ENCODE results near the gene BIK.
"Not testable (repeated sequence)": the region's sequence is repeated elsewhere in the genome, so short reads cannot be mapped to it uniquely, and the experiment has no call there.

The BIK gene

DNA sequence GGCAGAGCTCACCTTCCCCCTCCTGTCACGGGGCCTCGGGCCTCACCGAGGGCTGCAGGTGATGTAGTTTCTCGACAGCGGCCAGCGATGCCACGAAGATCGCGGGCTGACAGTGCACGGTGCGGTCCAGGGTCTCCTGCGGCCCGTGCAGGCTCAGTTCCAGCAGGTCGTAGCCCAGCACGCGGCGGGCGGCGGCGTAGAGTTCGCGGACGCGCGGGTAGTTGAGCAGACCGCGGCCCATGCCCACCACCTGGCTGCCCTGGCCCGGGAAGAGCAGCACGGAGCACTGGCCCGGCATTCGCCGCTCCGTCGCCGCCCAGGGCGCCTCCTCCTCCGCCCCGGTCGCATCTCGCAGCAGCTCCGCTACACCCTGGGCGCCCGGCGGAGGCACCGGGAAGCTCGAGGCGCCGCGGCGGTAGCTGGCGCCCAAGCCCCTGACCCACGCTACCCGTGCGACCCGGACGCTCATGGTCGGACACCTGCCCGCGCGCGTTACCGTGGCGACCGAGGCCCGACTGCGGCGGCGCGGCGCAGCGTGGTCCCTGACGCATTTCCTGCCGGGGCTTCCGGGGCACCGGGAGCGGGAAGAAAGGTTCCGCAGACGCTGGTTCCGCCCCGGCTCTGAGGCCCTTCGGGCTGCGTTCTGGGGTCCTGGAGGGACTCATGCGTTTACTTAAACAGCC, 32.5 kb downstream of the BIK start, which contains the start of gene MCAT:
TSS of gene MCAT (minus strand) at position 519 of the 683 bp plus-strand sequence. CDS start at position 469, 50 bp downstream.
- TF ChIP-seq, protein P1, sequence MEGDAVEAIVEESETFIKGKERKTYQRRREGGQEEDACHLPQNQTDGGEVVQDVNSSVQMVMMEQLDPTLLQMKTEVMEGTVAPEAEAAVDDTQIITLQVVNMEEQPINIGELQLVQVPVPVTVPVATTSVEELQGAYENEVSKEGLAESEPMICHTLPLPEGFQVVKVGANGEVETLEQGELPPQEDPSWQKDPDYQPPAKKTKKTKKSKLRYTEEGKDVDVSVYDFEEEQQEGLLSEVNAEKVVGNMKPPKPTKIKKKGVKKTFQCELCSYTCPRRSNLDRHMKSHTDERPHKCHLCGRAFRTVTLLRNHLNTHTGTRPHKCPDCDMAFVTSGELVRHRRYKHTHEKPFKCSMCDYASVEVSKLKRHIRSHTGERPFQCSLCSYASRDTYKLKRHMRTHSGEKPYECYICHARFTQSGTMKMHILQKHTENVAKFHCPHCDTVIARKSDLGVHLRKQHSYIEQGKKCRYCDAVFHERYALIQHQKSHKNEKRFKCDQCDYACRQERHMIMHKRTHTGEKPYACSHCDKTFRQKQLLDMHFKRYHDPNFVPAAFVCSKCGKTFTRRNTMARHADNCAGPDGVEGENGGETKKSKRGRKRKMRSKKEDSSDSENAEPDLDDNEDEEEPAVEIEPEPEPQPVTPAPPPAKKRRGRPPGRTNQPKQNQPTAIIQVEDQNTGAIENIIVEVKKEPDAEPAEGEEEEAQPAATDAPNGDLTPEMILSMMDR (IDR thresholded peaks at IDR 0.05; ENCODE audit: low read depth, low read length) = no peak
- H3K4me3 ChIP-seq (ENCODE audit: low read depth, low read length) = peak within 1 kb of the TSS; percentile 89

DNA sequence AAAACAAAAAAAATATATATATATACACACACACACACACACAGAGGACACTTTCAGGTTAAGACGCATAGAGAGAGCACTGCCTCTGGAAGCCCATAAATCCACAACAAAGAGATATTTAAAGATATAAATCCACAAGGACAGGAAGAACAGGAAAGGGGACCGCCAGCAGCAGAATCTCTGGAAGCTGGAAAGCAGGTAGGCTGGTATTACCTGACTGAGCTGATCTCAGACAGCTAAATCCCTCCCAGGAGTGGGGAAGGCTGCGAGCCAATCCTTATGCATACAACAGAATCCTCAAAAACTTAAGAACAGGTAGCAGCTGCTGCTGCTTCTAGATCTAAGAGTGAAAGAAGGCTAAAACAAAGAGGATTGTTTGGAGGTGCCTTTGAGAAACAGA, 34.4 kb downstream of the BIK start:
- no peak overlapping the region for H3K4me3 ChIP-seq (ENCODE audit: low read depth, low read length)
- TF ChIP-seq, protein P1 (IDR thresholded peaks at IDR 0.05; ENCODE audit: low read depth, low read length) = no peak

DNA sequence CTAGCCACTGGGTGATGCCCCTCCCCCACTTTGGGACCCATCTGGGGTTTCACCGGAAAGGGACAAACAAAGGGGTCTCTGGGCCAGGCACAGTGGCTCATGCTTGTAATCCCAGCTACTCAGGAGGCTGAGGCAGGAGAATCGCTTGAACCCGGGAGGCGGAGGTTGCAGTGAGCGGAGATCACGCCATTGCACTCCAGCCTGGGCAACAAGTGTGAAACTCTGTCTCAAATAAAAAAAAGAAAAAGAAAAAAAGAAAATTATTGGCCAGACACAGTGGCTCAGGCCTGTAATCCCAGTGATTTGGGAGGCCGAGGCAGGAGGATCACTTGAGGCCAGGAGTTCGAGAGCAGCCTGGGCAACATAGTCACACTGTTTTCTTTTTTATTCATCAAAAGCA, 34.8 kb downstream of the BIK start:
- not testable (repeated sequence) for H3K4me3 ChIP-seq (ENCODE audit: low read depth, low read length)

DNA sequence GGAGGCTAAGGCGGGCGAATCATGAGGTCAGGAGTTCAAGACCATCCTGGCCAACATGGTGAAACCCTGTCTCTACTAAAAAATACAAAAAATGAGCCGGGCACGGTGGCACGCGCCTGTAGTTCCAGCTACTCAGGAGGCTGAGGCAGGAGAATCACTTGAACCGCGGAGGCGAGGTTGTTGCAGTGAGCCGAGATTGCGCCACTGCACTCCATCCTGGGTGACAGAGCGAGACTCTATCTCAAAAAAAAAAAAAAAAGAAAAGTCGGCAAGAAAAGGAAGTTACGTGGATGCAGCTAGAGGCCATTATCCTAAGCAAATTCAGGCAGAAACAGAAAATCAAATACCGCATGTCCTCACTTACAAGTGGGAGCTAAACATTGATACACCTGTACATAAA, 35.8 kb downstream of the BIK start:
- H3K4me3 ChIP-seq (ENCODE audit: low read depth, low read length) = not testable (repeated sequence)

DNA sequence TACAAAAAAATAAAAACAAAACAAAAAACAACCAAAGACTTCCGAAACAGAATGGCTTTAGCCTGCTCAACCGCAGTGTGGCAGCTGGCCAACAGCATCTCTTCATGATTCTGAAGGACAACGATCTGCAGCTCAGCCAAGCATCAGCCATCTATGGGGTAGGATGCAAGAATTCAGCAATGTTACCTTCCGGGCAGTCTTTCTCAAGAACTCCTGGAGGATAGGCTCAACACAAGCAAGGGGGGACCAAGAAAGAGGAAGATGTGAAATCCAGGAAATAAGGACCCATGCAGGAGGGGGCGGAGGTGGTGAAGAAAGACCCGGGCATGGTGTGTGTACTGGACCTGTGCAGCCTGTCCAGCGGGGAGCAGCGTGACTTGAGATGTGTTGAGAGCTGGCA, 37.3 kb downstream of the BIK start:
- no peak overlapping the region for H3K4me3 ChIP-seq (ENCODE audit: low read depth, low read length)
- TF ChIP-seq, protein P1 (IDR thresholded peaks at IDR 0.05; ENCODE audit: low read depth, low read length) = no peak

DNA sequence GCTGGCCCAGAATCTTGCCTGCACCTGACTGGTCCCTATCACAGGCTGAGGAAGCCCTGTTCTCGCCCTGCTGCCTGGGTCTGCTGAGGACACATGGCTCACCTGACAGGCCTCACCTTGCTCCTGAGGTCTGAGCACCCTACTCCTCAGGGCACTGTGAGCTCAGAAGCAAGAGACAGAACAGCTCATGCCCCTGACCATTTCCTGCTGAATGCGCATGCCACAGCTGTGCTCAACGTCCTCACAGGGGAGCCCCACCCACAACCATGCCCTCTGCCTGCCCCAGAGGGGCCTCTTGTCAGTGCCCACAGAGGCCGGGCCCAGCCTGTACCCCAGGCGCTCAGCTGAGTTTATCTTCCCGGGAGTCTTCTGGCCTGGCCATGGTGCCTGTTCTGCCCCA, 38.0 kb downstream of the BIK start:
- no peak overlapping the region for H3K4me3 ChIP-seq (ENCODE audit: low read depth, low read length)
- TF ChIP-seq, protein P1 (IDR thresholded peaks at IDR 0.05; ENCODE audit: low read depth, low read length) = no peak

DNA sequence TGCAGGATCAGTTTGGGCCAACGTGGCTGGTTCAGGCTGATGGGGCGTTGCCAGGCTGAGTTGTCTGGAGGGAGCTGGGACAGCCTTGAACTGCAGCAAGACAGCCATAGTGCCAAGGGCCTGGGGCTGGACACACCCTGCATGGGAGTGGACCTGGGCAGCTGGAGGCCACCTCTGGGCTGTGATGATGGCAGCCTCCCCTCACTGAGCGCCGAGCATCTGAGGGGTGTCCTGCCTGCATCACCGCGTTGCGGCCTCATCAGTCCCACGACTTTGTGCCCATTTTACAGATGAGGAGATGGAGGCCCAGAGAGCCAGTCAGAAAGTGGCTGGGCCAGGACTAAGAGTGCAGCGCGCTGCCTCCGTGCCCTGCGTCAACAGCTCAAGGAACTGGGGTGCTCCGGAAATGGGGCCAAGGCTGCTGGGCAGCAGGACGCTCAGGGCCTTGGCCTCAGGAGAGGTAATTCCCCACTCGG, 40.2 kb downstream of the BIK start:
- TF ChIP-seq, protein P1 (IDR thresholded peaks at IDR 0.05; ENCODE audit: low read depth, low read length) = no peak
- H3K4me3 ChIP-seq (ENCODE audit: low read depth, low read length) = peak overlapping the region; percentile 76

DNA sequence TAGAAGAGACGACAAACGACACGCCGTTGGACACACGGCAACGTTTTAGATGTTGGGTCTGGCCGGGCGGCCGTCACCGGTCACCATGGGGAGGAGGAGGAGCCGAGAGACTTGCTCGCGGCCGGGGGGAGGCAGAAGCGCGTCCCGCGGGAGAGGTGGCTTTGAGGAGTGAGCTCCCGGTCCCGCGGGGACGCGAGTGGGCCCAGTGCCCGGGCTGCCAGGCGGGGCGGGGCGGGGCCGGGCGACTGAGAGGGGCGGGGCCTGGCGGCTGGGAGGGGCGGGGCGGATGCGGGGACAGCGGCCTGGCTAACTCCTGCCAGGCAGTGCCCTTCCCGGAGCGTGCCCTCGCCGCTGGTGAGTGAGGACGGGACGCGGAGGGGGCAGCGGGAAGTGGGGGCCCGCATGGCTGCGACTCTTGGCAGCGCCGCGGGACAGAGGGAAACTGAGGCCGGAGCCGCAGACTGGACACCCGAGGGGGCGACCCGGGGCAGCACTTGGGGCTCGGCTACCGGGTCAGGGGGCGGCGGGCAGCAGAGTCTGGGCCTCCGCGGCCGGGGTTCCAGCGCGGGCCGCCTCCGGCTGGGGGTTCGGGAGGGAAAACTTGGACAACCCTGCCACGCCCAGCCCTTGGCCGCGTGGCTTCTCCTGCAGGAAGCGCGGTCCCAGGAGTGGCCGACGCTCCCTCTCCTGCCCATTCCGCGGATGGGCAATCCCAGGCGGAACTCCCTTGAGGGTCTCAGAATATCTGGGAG, 40.9 kb downstream of the BIK start, which contains the start of gene TSPO:
TSS of gene TSPO (plus strand) at position 309 of the 752 bp plus-strand sequence. CDS start 7,680 bp downstream, outside the sequence.
- peak within 1 kb of the TSS; percentile 76 for H3K4me3 ChIP-seq (ENCODE audit: low read depth, low read length)

More for the DNA sequence above, 40.9 kb downstream of the BIK start, which contains the start of gene TSPO:
- TF ChIP-seq, protein P1 (IDR thresholded peaks at IDR 0.05; ENCODE audit: low read depth, low read length) = no peak
